MM.1S (cell line): ENCODE measurements around the gene PARK7.

ENCODE experiments used
- DNase-seq: peaks from one replicate; pipeline ENCODE4 v3.0.0-alpha.2; 2015
- H2AFZ ChIP-seq: fragments of 300-600 bp; sonication (generic); 2 replicates; pipeline ENCODE4 v1.6.0; 2016; ENCODE audit warnings: antibody characterized with exemption, low read length
- H3F3A ChIP-seq: fragments of 300-600 bp; sonication (generic); 2 replicates; pipeline ENCODE4 v1.6.1; 2016; ENCODE audit warnings: mild to moderate bottlenecking, antibody characterized with exemption, low read length, moderate library complexity, mixed read lengths; ENCODE audit not compliant: insufficient read depth
- H3K27ac ChIP-seq: fragments of 300-600 bp; sonication (generic); 2 replicates; pipeline ENCODE4 v1.5.1; 2016; ENCODE audit warnings: mild to moderate bottlenecking, low read length
- H3K27me3 ChIP-seq: fragments of 300-600 bp; sonication (generic); replicated peaks from 2 replicates; pipeline ENCODE4 v1.6.0; 2016; ENCODE audit warnings: low read length; ENCODE audit not compliant: insufficient read depth
- H3K36me3 ChIP-seq: fragments of 300-600 bp; sonication (generic); replicated peaks from 2 replicates; pipeline ENCODE4 v1.6.1; 2016; ENCODE audit warnings: mild to moderate bottlenecking, low read length, mixed read lengths; ENCODE audit not compliant: insufficient read depth
- H3K4me1 ChIP-seq: fragments of 300-600 bp; sonication (generic); 2 replicates; pipeline ENCODE4 v1.6.1; 2016; ENCODE audit warnings: low read length, mixed read lengths
- H3K4me2 ChIP-seq: fragments of 300-600 bp; sonication (generic); 2 replicates; pipeline ENCODE4 v1.6.0; 2016; ENCODE audit warnings: low read depth, low read length
- H3K4me3 ChIP-seq: fragments of 300-600 bp; sonication (generic); 2 replicates; pipeline ENCODE4 v1.5.1; 2016; ENCODE audit warnings: low read length, mixed read lengths
- H3K79me2 ChIP-seq: fragments of 300-600 bp; sonication (generic); 2 replicates; pipeline ENCODE4 v1.6.1; 2016; ENCODE audit warnings: mixed run types, low read length, mixed read lengths
- H3K9ac ChIP-seq: fragments of 300-600 bp; sonication (generic); 2 replicates; pipeline ENCODE4 v1.6.1; 2016; ENCODE audit warnings: low read length, mixed read lengths
- H3K9me2 ChIP-seq: fragments of 300-600 bp; sonication (generic); replicated peaks from 2 replicates; pipeline ENCODE4 v1.6.1; 2016; ENCODE audit warnings: mild to moderate bottlenecking, low read length, mixed read lengths; ENCODE audit not compliant: insufficient read depth
- H3K9me3 ChIP-seq: fragments of 300-600 bp; sonication (generic); replicated peaks from 2 replicates; pipeline ENCODE4 v1.6.1; 2016; ENCODE audit warnings: mild to moderate bottlenecking, low read length, mixed read lengths; ENCODE audit not compliant: insufficient read depth
- H4K20me1 ChIP-seq: fragments of 300-600 bp; sonication (generic); 2 replicates; pipeline ENCODE4 v1.6.1; 2016; ENCODE audit warnings: mild to moderate bottlenecking, low read length, moderate library complexity, mixed read lengths; ENCODE audit not compliant: insufficient read depth
- CTCF ChIP-seq: fragments of 300-600 bp; sonication (generic); IDR thresholded peaks from 2 replicates; pipeline ENCODE4 v1.5.1; 2016; ENCODE audit warnings: antibody characterized with exemption, low read length, mixed read lengths
- EZH2 ChIP-seq: fragments of 300-600 bp; sonication (generic); optimal IDR thresholded peaks from 2 replicates; pipeline ENCODE3; 2017; ENCODE audit warnings: low read depth, mild to moderate bottlenecking, antibody characterized with exemption, low read length, mixed read lengths
- EZH2phosphoT487 ChIP-seq: fragments of 300-600 bp; sonication (generic); IDR thresholded peaks from 2 replicates; pipeline ENCODE4 v1.6.1; 2018; ENCODE audit warnings: antibody characterized with exemption, low read length

The PARK7 gene

GRCh38 chr1:8014381-8014988, 53.0 kb downstream of the PARK7 start:
- TF ChIP-seq EZH2 (no peak), EZH2phosphoT487 (no peak), CTCF (no peak)
- no peaks in the 10 kb centered on the region for H3K27me3 ChIP-seq
- no peaks in the 10 kb centered on the region for H3K79me2 ChIP-seq
- H3K4me1 ChIP-seq: no peaks in the 10 kb centered on the region
- H3K9me2 ChIP-seq: no peaks in the 10 kb centered on the region
- H3K36me3 ChIP-seq: no peaks in the 10 kb centered on the region
- H3K9me3 ChIP-seq: no peaks in the 10 kb centered on the region
- H4K20me1 ChIP-seq: no peaks in the 10 kb centered on the region
- H3K9ac ChIP-seq: no peak overlapping the region
- DNase-seq: no peak
- H3K4me2 ChIP-seq: no peak overlapping the region
- no peaks in the 10 kb centered on the region for H3F3A ChIP-seq
- no peak overlapping the region for H3K27ac ChIP-seq
- H2AFZ ChIP-seq: no peak overlapping the region
- no peak overlapping the region for H3K4me3 ChIP-seq

GRCh38 chr1:8015036-8015808, 53.7 kb downstream of the PARK7 start:
- no peaks in the 10 kb centered on the region for H3F3A ChIP-seq
- H3K4me3 ChIP-seq: no peak overlapping the region
- no peaks in the 10 kb centered on the region for H3K27me3 ChIP-seq
- no peak overlapping the region for H3K27ac ChIP-seq
- DNase-seq: peak; percentile 60
- H3K4me2 ChIP-seq: no peak overlapping the region
- H2AFZ ChIP-seq: no peak overlapping the region
- H3K36me3 ChIP-seq: no peaks in the 10 kb centered on the region
- H3K9me2 ChIP-seq: no peaks in the 10 kb centered on the region
- H3K9me3 ChIP-seq: no peaks in the 10 kb centered on the region
- H4K20me1 ChIP-seq: no peaks in the 10 kb centered on the region
- TF ChIP-seq CTCF (peak; percentile 63), EZH2phosphoT487 (no peak)
- no peak overlapping the region for H3K9ac ChIP-seq
- no peaks in the 10 kb centered on the region for H3K4me1 ChIP-seq
- no peaks in the 10 kb centered on the region for H3K79me2 ChIP-seq

- Histone ChIP-seq H3F3A (no peaks in the 10 kb centered on the region), H3K4me3 (no peak overlapping the region), H3K9me2 (no peaks in the 10 kb centered on the region), H3K9me3 (no peaks in the 10 kb centered on the region), H3K79me2 (no peaks in the 10 kb centered on the region), H3K36me3 (no peaks in the 10 kb centered on the region), H3K27me3 (no peaks in the 10 kb centered on the region), H3K4me1 (no peaks in the 10 kb centered on the region), H3K27ac (no peak overlapping the region), H2AFZ (no peak overlapping the region), H3K9ac (no peak overlapping the region), H3K4me2 (no peak overlapping the region), H4K20me1 (no peaks in the 10 kb centered on the region)
- TF ChIP-seq EZH2 (no peak), CTCF (no peak), EZH2phosphoT487 (no peak)
- no peak for DNase-seq
These were observed 54.3 kb downstream of the PARK7 start for GRCh38 chr1:8015809-8016165.
